Measurements from ENCODE around the gene PCDHA5. TPM values are rescaled to one million over a fixed set of nuclear protein-coding genes. Genes with fewer than 3 reads are reported as not detected.
A peak's percentile ranks its signal among the peaks of the same experiment; 100 is the strongest.
"Not testable (repeated sequence)": the region's sequence is repeated elsewhere in the genome, so short reads cannot be mapped to it uniquely, and the experiment has no call there.

The PCDHA5 gene
- total RNA-seq, 4 donors from 2014 or later, result 0.39 to 2.7 (median 0.54) TPM

GRCh38 chr5:140800816-140801493, 20.5 kb upstream of the PCDHA5 start, which contains the start of gene PCDHA3:
PCDHA3 (plus strand) TSS chr5:140801057.
- Histone ChIP-seq H3K36me3 (no peaks in the 10 kb centered on the region), H3K4me3 (peak within 1 kb of the TSS; percentile 16 to 49 (median 20)), H3K4me1 (no peaks in the 10 kb centered on the region), H3K27me3 (no peaks in the 10 kb centered on the region), H3K9me3 (peaks cover 0 to 50% (median 7%) of the 10 kb centered on the region in 4 donors), H3K27ac (peak within 1 kb of the TSS in 1 of 4 donors; percentile 21)
- TF ChIP-seq CTCF (IDR thresholded peaks at IDR 0.05), result peak in 3 of 5 experiments; percentile 11 to 21 (median 15)
- no peak for TF ChIP-seq EP300 (IDR thresholded peaks at IDR 0.05)
- DNase-seq (ENCODE audit: low spot score in 2 of 2), result peak in 1 of 2 donors; percentile 18
- 15 to 29% methylated on average over 19 to 29 of the region's 29 CpGs for WGBS, 2 donors

GRCh38 chr5:140801494-140801841, 19.9 kb upstream of the PCDHA5 start:
- Histone ChIP-seq H3K9me3 (peaks cover 0 to 50% (median 7%) of the 10 kb centered on the region in 4 donors), H3K36me3 (no peaks in the 10 kb centered on the region), H3K4me1 (no peaks in the 10 kb centered on the region), H3K4me3 (peak overlapping the region; percentile 16 to 49 (median 20)), H3K27me3 (no peaks in the 10 kb centered on the region), H3K27ac (peak overlapping the region in 1 of 4 donors; percentile 21)
- 13 to 27% methylated on average over 16 of the region's 16 CpGs for WGBS, 2 donors
- no peak for TF ChIP-seq EP300 (IDR thresholded peaks at IDR 0.05)
- TF ChIP-seq CTCF (IDR thresholded peaks at IDR 0.05), result peak in 4 of 5 experiments; percentile 14 to 30 (median 20)
- DNase-seq (ENCODE audit: low spot score in 2 of 2), result peak in 1 of 2 donors; percentile 11

GRCh38 chr5:140802381-140802780, 19.0 kb upstream of the PCDHA5 start:
- H3K9me3 ChIP-seq, result peaks cover 0 to 50% (median 5%) of the 10 kb centered on the region in 4 donors

GRCh38 chr5:140802781-140803271, 18.6 kb upstream of the PCDHA5 start:
- no peak overlapping the region for H3K4me3 ChIP-seq
- TF ChIP-seq EP300 (IDR thresholded peaks at IDR 0.05) (no peak), CTCF (IDR thresholded peaks at IDR 0.05) (no peak), POLR2A (IDR thresholded peaks at IDR 0.05) (no peak)
- no peaks in the 10 kb centered on the region for H3K36me3 ChIP-seq
- H3K9me3 ChIP-seq, result peaks cover 0 to 53% (median 4%) of the 10 kb centered on the region in 4 donors
- H3K27me3 ChIP-seq, result no peaks in the 10 kb centered on the region
- no peak for DNase-seq (ENCODE audit: low spot score in 2 of 2)
- 44 to 58% methylated on average over 29 to 53 of the region's 53 CpGs for WGBS, 2 donors
- H3K27ac ChIP-seq, result no peak overlapping the region
- no peaks in the 10 kb centered on the region for H3K4me1 ChIP-seq

More at GRCh38 chr5:140802381-140802780, 19.0 kb upstream of the PCDHA5 start:
- H3K4me1 ChIP-seq; H3K27me3 ChIP-seq; H3K36me3 ChIP-seq; DNase-seq (ENCODE audit: low spot score in 2 of 2); H3K4me3 ChIP-seq; H3K27ac ChIP-seq: not testable (repeated sequence)
- WGBS, 2 donors, result 38 to 72% methylated on average over 24 to 44 of the region's 45 CpGs

GRCh38 chr5:140806834-140807775, 14.3 kb upstream of the PCDHA5 start, which contains the start of gene PCDHA4:
PCDHA4 (plus strand) TSS chr5:140807068.
- peak within 1 kb of the TSS; percentile 22 to 51 (median 28) for H3K4me3 ChIP-seq
- H3K4me1 ChIP-seq, result no peaks in the 10 kb centered on the region
- peaks cover 0 to 3% (median 0%) of the 10 kb centered on the region in 3 donors for H3K36me3 ChIP-seq
- DNase-seq (ENCODE audit: low spot score in 2 of 2), result peak in 1 of 2 donors; percentile 30
- H3K27me3 ChIP-seq, result no peaks in the 10 kb centered on the region
- TF ChIP-seq EP300 (IDR thresholded peaks at IDR 0.05) (no peak), CTCF (IDR thresholded peaks at IDR 0.05) (peak in 3 of 5 experiments; percentile 20 to 40 (median 37)), POLR2A (IDR thresholded peaks at IDR 0.05) (no peak)
- 21 to 23% methylated on average over 38 to 40 of the region's 47 CpGs for WGBS, 2 donors
- peak within 1 kb of the TSS in 2 of 4 donors; percentile 12 to 52 for H3K27ac ChIP-seq
- peaks cover 0 to 74% (median 6%) of the 10 kb centered on the region in 4 donors for H3K9me3 ChIP-seq

- not testable (repeated sequence) for H3K4me1 ChIP-seq; DNase-seq (ENCODE audit: low spot score in 2 of 2); H3K4me3 ChIP-seq; H3K36me3 ChIP-seq; H3K27ac ChIP-seq; H3K27me3 ChIP-seq
- H3K9me3 ChIP-seq, result peaks cover 0 to 67% (median 6%) of the 10 kb centered on the region in 4 donors
- 69 to 70% methylated on average over 30 to 61 of the region's 62 CpGs for WGBS, 2 donors
Observed at GRCh38 chr5:140808241-140808888, 13.0 kb upstream of the PCDHA5 start.

Measured in tibial nerve (tissue), 4 donors.